Fibroblast of mammary gland (primary cell): ENCODE results near the gene LSS.
"Not testable (repeated sequence)": the region's sequence is repeated elsewhere in the genome, so short reads cannot be mapped to it uniquely, and the experiment has no call there.

Experiments
- DNase-seq: peaks from one replicate; pipeline ENCODE4 v3.0.0-alpha.2; 2010; ENCODE audit warnings: low read depth
- H3K4me3 ChIP-seq: 2 replicates; pipeline ENCODE4 v1.5.1; 2011; ENCODE audit warnings: low read depth, mild to moderate bottlenecking, low read length, moderate library complexity; ENCODE audit not compliant: control insufficient read depth
- TF ChIP-seq, protein P1 (sequence below): conservative IDR thresholded peaks from 2 replicates; pipeline ENCODE4 v1.5.1; 2011; ENCODE audit warnings: low read depth, low read length, inconsistent platforms; ENCODE audit not compliant: control insufficient read depth, insufficient read depth

Gene LSS

DNA sequence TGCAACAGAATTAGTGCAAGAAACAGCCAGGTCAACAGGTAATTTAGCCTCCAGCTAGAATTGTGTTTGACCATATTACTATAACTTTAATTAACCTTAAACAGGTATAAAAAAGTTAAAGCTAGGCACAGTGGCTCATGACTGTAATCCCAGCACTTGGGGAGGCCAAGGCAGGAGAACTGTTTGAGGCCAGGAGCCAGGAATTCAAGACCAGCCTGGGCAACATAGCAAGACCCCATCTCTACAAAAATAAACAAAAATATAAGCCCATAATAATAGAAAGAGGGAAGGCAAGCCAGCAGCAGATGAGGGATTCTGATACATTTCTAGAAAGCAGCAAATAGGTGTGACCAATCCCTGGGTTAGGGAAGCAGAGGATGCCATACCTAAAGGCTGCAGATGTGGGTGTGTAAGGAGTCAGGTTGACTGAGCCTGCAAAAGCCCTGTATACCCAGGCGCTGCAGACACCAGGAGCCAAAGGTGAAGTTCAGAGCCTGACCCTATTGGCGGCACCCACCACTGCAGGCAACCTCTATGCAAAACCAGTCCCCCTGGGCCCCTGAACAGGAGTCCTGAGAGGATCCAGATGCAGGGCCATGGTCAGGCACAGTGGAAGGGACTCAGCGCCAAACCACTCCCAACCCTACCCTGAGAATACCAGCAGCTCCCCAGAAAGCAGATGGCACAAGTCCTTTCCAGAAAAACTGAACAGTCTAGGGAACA is 19.3 kb upstream of the LSS start:
- H3K4me3 ChIP-seq, result no peak overlapping the region
- TF ChIP-seq, protein P1, sequence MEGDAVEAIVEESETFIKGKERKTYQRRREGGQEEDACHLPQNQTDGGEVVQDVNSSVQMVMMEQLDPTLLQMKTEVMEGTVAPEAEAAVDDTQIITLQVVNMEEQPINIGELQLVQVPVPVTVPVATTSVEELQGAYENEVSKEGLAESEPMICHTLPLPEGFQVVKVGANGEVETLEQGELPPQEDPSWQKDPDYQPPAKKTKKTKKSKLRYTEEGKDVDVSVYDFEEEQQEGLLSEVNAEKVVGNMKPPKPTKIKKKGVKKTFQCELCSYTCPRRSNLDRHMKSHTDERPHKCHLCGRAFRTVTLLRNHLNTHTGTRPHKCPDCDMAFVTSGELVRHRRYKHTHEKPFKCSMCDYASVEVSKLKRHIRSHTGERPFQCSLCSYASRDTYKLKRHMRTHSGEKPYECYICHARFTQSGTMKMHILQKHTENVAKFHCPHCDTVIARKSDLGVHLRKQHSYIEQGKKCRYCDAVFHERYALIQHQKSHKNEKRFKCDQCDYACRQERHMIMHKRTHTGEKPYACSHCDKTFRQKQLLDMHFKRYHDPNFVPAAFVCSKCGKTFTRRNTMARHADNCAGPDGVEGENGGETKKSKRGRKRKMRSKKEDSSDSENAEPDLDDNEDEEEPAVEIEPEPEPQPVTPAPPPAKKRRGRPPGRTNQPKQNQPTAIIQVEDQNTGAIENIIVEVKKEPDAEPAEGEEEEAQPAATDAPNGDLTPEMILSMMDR, result no peak
- DNase-seq, result no peak

DNA sequence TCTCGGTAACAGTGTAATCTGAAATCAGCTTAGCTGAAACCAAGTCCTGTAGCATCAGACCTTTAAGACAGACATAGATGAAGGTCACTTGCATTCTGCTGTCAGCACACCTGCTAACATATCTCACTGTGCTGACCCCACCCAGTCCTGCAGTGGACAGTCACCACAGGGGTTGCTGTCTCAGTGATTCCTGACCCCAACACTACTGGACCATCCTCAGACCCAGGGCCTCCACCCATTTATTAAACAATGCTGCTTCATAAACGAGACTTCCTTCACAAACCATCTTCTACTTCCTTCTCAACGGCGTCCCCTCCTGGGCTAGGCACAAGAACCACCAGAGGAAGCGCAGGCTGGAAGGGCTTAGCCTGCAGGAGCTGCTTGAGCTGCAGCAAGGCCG is 17.8 kb upstream of the LSS start:
- TF ChIP-seq, protein P1, result no peak
- no peak overlapping the region for H3K4me3 ChIP-seq
- DNase-seq, result no peak

DNA sequence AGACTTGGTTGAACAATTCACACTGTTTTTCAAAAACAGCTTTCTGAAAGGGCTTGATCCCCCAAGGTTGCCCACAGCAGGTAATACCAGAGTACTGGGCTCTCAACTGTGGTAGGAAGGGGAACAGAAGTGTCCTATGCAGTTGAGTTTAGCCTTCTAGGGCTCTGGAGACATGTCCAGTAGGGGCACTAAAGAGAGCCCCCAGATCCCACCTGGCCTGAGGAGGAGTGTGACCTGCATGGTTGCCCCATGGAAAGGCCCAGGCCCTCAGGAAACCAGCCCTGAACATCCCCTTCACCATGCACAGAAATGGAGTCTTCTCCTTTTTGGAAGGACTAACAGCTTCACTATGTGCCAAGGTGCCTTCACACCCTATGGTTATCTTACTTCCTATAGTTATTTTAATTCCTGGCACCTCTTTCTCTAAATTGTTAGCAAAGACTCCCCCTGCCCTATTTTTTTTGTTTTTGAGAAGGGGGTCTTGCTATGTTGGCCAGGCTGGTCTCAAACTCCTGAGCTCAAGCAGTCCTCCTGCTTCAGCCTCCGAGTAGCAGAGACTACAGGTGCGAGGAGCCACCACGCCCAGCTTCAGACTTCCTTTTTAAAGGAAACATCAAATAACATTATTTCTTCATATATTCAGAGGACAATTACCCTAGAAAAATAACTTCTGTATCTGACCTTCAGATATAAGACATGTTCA is 16.8 kb upstream of the LSS start:
- no peak for DNase-seq
- no peak overlapping the region for H3K4me3 ChIP-seq
- TF ChIP-seq, protein P1, result no peak

DNA sequence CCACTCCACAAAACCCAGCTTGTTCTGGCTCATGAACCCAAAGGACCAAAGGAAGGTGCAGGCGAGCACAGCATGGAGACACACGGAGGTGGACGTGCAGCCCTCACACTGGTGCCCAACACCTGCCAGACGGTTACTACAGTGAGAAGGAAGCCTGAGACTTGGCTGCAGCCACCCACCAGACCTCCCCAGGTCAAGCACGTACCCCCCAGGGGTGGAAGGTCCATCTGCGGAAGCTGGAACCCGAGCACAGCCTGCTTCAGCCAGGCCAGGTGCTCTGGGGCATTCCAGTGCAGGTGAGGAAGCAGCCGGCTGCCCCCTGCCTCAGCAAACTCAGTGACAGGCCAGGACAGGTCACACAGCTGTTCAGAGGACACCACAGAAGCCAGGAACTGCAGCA is 16.0 kb upstream of the LSS start:
- DNase-seq, result no peak
- no peak overlapping the region for H3K4me3 ChIP-seq
- TF ChIP-seq, protein P1, result no peak

DNA sequence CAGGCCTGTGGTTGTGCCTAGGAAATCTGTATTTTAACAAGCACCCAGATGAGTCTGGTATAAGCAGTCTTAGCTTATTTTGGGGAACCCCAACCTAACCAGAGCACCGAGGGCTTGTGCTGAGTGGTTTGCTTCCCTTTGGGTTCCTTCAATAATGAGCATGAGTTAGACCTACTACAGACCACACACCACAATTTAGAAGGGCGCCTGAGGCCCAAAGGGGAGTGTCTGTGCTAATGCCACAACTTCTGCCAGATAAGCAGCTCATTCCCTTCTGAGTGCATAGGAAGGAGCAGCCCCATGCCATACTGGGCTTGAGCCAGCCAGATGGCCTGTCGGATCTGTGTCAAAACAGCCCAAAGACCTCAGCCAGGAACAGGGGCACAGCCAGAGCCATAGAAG is 15.4 kb upstream of the LSS start:
- H3K4me3 ChIP-seq, result no peak overlapping the region
- TF ChIP-seq, protein P1, result no peak
- DNase-seq, result no peak

DNA sequence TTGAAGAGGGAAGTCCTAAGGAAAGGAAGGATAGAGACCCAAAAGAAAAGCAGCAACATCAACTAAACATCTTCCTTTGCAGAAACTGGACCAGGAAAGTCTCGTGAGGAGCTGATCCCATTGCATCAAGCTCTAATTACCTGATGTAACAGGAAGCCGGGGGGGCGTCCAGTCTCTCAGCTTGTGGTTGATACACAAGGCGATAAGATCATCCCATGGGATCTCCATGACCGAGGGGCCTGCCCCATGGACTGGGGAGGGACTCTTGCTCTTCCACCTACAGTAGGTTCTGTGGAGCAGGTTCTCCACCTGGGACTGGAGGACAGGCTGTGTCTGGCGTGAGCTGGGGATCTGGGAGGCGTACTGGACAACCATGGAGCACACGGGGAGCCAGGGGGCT is 14.8 kb upstream of the LSS start:
- TF ChIP-seq, protein P1, result no peak
- DNase-seq, result no peak
- no peak overlapping the region for H3K4me3 ChIP-seq

DNA sequence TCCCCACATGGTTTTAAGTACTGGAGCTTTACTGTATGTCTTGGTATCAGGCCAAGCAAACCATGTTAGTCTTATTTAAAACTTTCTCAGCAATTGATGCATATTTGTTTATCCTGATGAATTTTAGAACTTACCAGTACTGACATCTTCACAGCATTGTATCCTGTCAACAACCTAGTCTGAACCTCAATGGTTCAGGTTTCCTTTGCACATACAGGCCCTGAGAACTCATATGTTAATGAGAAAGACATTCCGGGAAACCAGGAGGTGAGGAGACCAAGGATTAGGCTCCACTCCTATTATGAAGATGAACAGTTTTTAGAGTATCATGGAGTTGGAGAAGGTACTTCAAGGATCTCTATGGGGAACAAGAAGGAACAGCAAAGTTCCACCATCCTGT is 13.0 kb upstream of the LSS start:
- not testable (repeated sequence) for DNase-seq, H3K4me3 ChIP-seq
